Spleen (tissue), 11 donors: Measurements from ENCODE around the gene UCP2. TPM values are rescaled to one million over a fixed set of nuclear protein-coding genes. Genes with fewer than 3 reads are reported as not detected.

Experiments
- DNase-seq: peaks from one replicate; pipeline ENCODE4 v3.0.0-alpha.2; 2020
- H3K27ac ChIP-seq, 8 donors: fragments of 200-600 bp; sonication (generic) in 7 of 8; 1 replicate in 4 of 8; 2 replicates in 4 of 8; pipeline versions ENCODE4 v1.5.0 to v1.8.0; 2016 to 2021; ENCODE audit warnings: inconsistent platforms in 4 of 8, mild to moderate bottlenecking in 4 of 8, moderate library complexity in 1 of 8
- H3K27me3 ChIP-seq, 7 donors: fragments of 200-600 bp; sonication (generic) in 6 of 7; replicated peaks in 1 of 7; 1 replicate in 4 of 7; 2 replicates in 3 of 7; pipeline versions ENCODE4 v1.5.0 to v1.8.0; 2016 to 2021; ENCODE audit warnings: inconsistent platforms in 3 of 7, mild to moderate bottlenecking in 1 of 7
- H3K36me3 ChIP-seq, 6 donors: fragments of 200-600 bp; sonication (generic) in 5 of 6; 1 replicate in 4 of 6; 2 replicates in 2 of 6; pipeline versions ENCODE4 v1.5.0 to v1.8.0; 2016 to 2021; ENCODE audit warnings: inconsistent platforms in 2 of 6
- H3K4me1 ChIP-seq, 6 donors: fragments of 200-600 bp; sonication (generic) in 5 of 6; 1 replicate in 3 of 6; 2 replicates in 3 of 6; pipeline versions ENCODE4 v1.5.0 to v1.8.0; 2016 to 2021; ENCODE audit warnings: inconsistent platforms in 3 of 6
- H3K4me3 ChIP-seq, 8 donors: fragments of 200-600 bp; sonication (generic) in 7 of 8; 1 replicate in 4 of 8; 2 replicates in 4 of 8; pipeline versions ENCODE4 v1.5.0 to v1.8.0; 2016 to 2021; ENCODE audit warnings: inconsistent platforms in 4 of 8, mild to moderate bottlenecking in 4 of 8, moderate library complexity in 2 of 8
- H3K9me3 ChIP-seq, 8 donors: fragments of 200-600 bp; sonication (generic) in 7 of 8; 1 replicate in 4 of 8; 2 replicates in 4 of 8; pipeline versions ENCODE4 v1.5.0 to v1.8.0; 2016 to 2021; ENCODE audit warnings: inconsistent platforms in 4 of 8
- POLR2A ChIP-seq, 3 donors: fragments of 450-650 bp; IDR thresholded peaks; one replicate each; pipeline ENCODE4 v1.5.1; 2017; ENCODE audit warnings: antibody characterized with exemption in 3 of 3, mild to moderate bottlenecking in 1 of 3
- POLR2AphosphoS5 ChIP-seq, 3 donors: sonication (generic); formaldehyde crosslinking; IDR thresholded peaks; one replicate each; pipeline ENCODE4 v1.5.1; 2017; ENCODE audit warnings: antibody characterized with exemption in 3 of 3
- WGBS, 5 donors: extraction: QIAGEN DNeasy Blood & Tissue Kit in 3 of 5; methylation state at CpG; one replicate each; pipeline versions ENCODE4 v1.1.5 to v1.1.7; 2013 to 2018; 5-methylcytosine and 5-hydroxymethylcytosine counted together
- intact Hi-C: fragments of 100-400 bp; cut with DNase I; formaldehyde crosslinking; loops from one replicate; pipeline ENCODE4 v1.15.0; 2023; ENCODE audit warnings: low total_unique reads
- polyA plus RNA-seq, 3 donors: library from polyadenylated mRNA; stranded (reverse); fragments of 200-250 nt; gene quantifications; one replicate each; pipeline ENCODE4 v1.2.1, GENCODE V29; 2013
- total RNA-seq, 7 donors: library from RNA; depleted of rRNA in 3 of 7; stranded (reverse); fragments of >200 nt in 3 of 7; fragmentation: NEBNext Ultra II Directional in 4 of 7; extraction: Animal tissue kit (Norgen Biotek cat#: 25700) in 4 of 7; gene quantifications; one replicate each; pipeline versions ENCODE4 v1.1.0 to v1.2.1, GENCODE V29; 2016 to 2021
- TF ChIP-seq, protein P1 (sequence below), 11 experiments: fragments of 200-600 bp in 7 of 11; fragments of 450-650 bp in 4 of 11; sonication (generic) in 4 of 11; IDR thresholded peaks in 8 of 11; conservative IDR thresholded peaks in 3 of 11; 1 replicate in 7 of 11; 2 replicates in 4 of 11; pipeline versions ENCODE4 v1.4.0 to v1.8.0; 2016 to 2021; ENCODE audit warnings: antibody characterized with exemption in 11 of 11, inconsistent platforms in 4 of 11, mild to moderate bottlenecking in 1 of 11
- donor health status: healthy with polysubstance abuse.
- donor health status: DM: no; HTN: no; CAD: no; lungs with moderate emphysema.
- donor health status: DM: no; HTN: no; CAD: no.
- donor health status: Bipolar disorder and iron deficiency.
- donor health status: healthy.
- donor health status: DM: no; HTN: no; CAD: no.
- donor health status: DM: yes; HTN: yes; CAD: no.

Gene UCP2
- total and polyA plus RNA-seq, 10 donors: 209 to 556 (median 401) TPM

DNA sequence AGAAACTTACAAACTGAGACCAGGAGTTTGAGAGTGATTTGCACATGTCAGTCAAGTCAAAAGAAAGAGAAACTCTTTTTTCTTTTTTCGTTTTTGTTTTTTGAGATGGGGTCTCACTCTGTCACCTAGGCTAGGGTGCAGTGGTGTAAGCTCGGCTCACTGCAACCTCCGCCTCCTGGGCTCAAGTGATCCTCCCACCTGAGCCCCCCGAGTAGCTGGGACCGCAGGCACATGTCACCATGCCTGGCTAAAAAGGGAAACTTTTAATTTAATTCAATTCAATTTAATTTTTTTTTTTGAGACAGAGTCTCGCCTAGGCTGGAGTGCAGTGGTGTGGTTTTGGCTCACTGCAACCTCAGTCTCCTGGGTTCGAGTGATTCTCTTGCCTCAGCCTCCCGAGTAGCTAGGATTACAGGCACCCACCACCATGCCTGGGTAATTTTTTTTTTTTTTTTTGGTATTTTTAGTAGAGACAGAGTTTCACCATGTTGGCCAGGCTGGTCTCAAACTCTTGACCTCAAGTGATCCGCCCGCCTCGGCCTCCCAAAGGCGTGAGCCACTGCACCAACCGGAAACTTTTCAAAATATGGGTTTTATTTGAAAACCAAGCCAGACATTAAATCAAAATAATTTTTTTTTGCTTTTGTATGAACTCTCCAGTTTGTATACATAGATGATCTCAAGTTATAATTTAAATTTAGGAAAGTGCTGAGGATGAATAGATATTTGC is 16.4 kb upstream of the UCP2 start:
- intact Hi-C loops: no loop called here
- TF ChIP-seq POLR2AphosphoS5 (IDR thresholded peaks at IDR 0.05): no peak
- TF ChIP-seq, protein P1, sequence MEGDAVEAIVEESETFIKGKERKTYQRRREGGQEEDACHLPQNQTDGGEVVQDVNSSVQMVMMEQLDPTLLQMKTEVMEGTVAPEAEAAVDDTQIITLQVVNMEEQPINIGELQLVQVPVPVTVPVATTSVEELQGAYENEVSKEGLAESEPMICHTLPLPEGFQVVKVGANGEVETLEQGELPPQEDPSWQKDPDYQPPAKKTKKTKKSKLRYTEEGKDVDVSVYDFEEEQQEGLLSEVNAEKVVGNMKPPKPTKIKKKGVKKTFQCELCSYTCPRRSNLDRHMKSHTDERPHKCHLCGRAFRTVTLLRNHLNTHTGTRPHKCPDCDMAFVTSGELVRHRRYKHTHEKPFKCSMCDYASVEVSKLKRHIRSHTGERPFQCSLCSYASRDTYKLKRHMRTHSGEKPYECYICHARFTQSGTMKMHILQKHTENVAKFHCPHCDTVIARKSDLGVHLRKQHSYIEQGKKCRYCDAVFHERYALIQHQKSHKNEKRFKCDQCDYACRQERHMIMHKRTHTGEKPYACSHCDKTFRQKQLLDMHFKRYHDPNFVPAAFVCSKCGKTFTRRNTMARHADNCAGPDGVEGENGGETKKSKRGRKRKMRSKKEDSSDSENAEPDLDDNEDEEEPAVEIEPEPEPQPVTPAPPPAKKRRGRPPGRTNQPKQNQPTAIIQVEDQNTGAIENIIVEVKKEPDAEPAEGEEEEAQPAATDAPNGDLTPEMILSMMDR (IDR thresholded peaks at IDR 0.05 in 8 of 11, conservative IDR thresholded peaks at IDR 0.05 in 3 of 11): no peak
- no peak for TF ChIP-seq POLR2A (IDR thresholded peaks at IDR 0.05)
- 90 to 95% (median 92%) methylated on average over 13 of the region's 13 CpGs for WGBS, 5 donors

DNA sequence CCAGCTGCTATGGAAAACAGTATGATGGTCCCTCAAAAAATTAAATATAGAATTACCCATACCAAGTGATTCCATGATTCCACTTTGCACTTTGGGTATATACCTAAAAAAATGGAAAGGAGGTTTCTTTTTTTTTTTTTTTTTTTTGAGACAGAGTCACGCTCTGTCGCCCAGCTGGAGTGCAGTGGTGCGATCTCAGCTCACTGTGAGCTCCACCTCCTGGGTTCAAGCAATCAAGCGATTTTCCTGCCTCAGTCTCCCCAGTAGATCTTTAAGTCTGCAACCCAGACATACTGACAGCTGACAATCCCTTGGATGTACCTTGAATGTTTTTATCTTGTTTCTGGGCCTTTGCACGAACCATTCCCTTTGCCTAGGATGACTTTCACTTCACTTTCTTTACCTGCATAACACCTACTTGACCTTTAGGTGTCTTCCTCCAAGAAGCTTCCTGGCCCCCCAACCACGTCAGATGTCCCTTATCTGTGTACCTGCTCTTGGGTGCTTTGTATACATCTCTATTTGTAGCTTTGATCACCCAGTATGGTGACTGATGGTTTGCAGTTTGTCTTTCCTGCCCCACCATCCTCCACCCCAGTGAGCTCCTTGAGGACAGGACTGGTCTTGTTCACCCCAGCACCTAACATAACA is 14.6 kb upstream of the UCP2 start:
- H3K27me3 ChIP-seq: no peaks in the 10 kb centered on the region
- WGBS, 5 donors: 60 to 79% (median 68%) methylated on average over 6 of the region's 6 CpGs
- peaks cover 0 to 70% (median 35%) of the 10 kb centered on the region in 6 donors for H3K4me1 ChIP-seq
- DNase-seq: peak; percentile 45
- TF ChIP-seq POLR2AphosphoS5 (IDR thresholded peaks at IDR 0.05) (no peak), POLR2A (IDR thresholded peaks at IDR 0.05) (no peak)
- intact Hi-C loops: no loop called here
- no peaks in the 10 kb centered on the region for H3K9me3 ChIP-seq
- H3K27ac ChIP-seq: peak overlapping the region in 4 of 8 donors; percentile 62 to 86 (median 76)
- no peak overlapping the region for H3K4me3 ChIP-seq
- H3K36me3 ChIP-seq: peaks cover 0 to 22% (median 0%) of the 10 kb centered on the region in 6 donors

More for the DNA sequence above, 16.4 kb upstream of the UCP2 start:
- H3K27ac ChIP-seq: no peak overlapping the region
- no peak overlapping the region for H3K4me3 ChIP-seq
- H3K9me3 ChIP-seq: no peaks in the 10 kb centered on the region
- DNase-seq: peak; percentile 42
- peaks cover 0 to 56% (median 33%) of the 10 kb centered on the region in 6 donors for H3K4me1 ChIP-seq
- H3K36me3 ChIP-seq: peaks cover 0 to 39% (median 15%) of the 10 kb centered on the region in 6 donors
- H3K27me3 ChIP-seq: no peaks in the 10 kb centered on the region

DNA sequence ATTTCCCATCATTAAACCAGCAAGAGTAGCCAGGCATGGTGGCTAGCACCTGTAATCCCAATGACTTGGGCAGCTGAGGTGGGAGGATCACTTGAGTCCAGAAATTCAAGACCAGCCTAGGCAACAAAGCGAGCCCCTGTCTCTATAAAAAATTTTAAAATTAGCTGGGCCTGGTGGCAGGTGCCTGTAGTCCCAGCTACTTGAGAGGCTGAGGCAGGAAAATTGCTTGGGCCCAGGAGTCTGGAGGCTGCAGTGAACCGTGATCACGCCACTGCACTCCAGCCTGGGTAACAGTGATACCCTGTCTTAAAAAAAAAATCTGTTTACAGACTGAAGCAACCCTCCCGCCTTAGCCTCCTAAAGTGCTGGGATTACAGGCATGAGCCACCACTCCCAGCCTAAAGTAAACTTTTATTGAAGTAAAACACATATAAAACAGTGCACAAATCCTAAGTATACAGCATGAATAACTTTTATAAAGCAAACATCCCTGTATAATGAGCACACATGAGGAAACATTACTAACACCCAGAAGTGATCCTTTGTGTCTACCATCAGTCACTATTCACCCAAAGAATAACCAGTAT is 13.6 kb upstream of the UCP2 start:
- WGBS, 5 donors: 72 to 83% (median 78%) methylated on average over 4 of the region's 4 CpGs
- H3K4me1 ChIP-seq: peaks cover 0 to 79% (median 44%) of the 10 kb centered on the region in 6 donors
- peak overlapping the region; percentile 16 to 86 (median 68) for H3K27ac ChIP-seq
- TF ChIP-seq POLR2AphosphoS5 (IDR thresholded peaks at IDR 0.05) (no peak), POLR2A (IDR thresholded peaks at IDR 0.05) (no peak)
- TF ChIP-seq, protein P1 (IDR thresholded peaks at IDR 0.05 in 8 of 11, conservative IDR thresholded peaks at IDR 0.05 in 3 of 11): no peak
- DNase-seq: peak; percentile 45
- intact Hi-C loops: no loop called here
- no peak overlapping the region for H3K4me3 ChIP-seq
- H3K9me3 ChIP-seq: no peaks in the 10 kb centered on the region
- peaks cover 0 to 13% (median 0%) of the 10 kb centered on the region in 6 donors for H3K36me3 ChIP-seq
- no peaks in the 10 kb centered on the region for H3K27me3 ChIP-seq

DNA sequence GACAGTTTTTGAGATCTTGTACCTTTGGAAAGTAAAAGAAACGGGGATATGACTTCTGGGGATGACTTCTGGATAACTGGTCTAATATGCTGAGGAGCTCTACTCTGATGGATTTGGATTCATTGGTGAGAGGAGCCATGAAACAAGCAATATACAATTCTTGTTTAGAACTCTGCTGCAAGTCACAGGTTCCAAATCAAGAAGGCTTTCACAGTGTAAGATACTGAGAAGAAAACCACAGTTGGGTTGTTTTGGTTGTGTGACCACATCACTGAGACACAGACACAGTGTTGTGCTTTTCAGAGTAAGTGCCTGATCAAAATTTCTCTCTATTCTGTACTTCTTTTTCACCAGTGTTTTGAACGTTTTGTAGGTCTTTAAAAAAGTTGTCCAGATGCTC is 13.1 kb upstream of the UCP2 start:
- peaks cover 0 to 84% (median 48%) of the 10 kb centered on the region in 6 donors for H3K4me1 ChIP-seq
- intact Hi-C loops: no loop called here
- H3K36me3 ChIP-seq: peaks cover 0 to 7% (median 0%) of the 10 kb centered on the region in 6 donors
- 57 to 69% (median 64%) methylated on average over 2 of the region's 2 CpGs for WGBS, 5 donors
- TF ChIP-seq POLR2A (IDR thresholded peaks at IDR 0.05) (no peak), POLR2AphosphoS5 (IDR thresholded peaks at IDR 0.05) (no peak)
- TF ChIP-seq, protein P1 (IDR thresholded peaks at IDR 0.05 in 8 of 11, conservative IDR thresholded peaks at IDR 0.05 in 3 of 11): no peak
- H3K27me3 ChIP-seq: no peaks in the 10 kb centered on the region
- H3K9me3 ChIP-seq: no peaks in the 10 kb centered on the region
- DNase-seq: no peak
- H3K27ac ChIP-seq: peak overlapping the region; percentile 17 to 86 (median 68)
- H3K4me3 ChIP-seq: peak overlapping the region in 1 of 8 donors; percentile 34
